ENCODE measurements around the gene RAB39A. TPM values are rescaled to one million over a fixed set of nuclear protein-coding genes. Genes with fewer than 3 reads are reported as not detected.

The RAB39A gene
- total and polyA plus RNA-seq, 4 donors = 4.2 to 27.2 (median 7.6) TPM

GRCh38 chr11:107956543-107956942 lies 28.3 kb downstream of the RAB39A start:
- Histone ChIP-seq H3K27me3 (ENCODE audit: control insufficient read depth, insufficient read depth, low read length) (no peaks in the 10 kb centered on the region), H3K36me3 (ENCODE audit: control insufficient read depth, insufficient read depth, low read length) (no peaks in the 10 kb centered on the region), H3K27ac (ENCODE audit: low read depth, low read length) (no peak overlapping the region), H3K9me3 (ENCODE audit: control insufficient read depth, insufficient read depth, low read length) (no peaks in the 10 kb centered on the region), H3K4me1 (ENCODE audit: control insufficient read depth, insufficient read depth, low read length) (no peaks in the 10 kb centered on the region), H3K4me3 (ENCODE audit: low read depth, low read length) (no peak overlapping the region)
- peak in 1 of 6 donors; percentile 37 for DNase-seq (ENCODE audit: low read depth in 4 of 6, low spot score in 6 of 6)
- 33% methylated on average over 1 of the region's 1 CpG for WGBS (ENCODE audit: insufficient coverage)

DNA sequence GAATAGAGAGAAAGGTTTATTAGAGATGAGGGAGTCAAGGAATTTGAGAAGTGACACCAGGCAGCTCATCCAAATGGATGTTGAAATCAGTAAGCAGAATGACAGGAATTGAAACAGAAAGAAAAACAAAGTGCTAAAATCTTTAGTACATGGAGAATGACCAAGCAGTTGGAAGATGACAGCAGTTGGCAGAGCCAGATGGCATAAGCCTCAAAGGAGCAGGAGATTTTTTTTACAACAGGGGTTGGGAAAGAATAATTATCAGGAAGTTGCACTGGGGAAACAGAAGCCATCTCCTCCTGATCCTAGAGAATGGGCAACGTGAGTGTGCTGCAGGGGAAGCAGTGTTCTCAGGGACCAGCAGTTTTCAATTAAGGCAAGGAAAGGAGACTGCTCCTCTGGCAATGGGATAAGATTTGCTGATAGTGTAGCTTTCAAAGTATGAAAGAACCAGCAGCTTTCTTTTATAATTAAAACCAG lies 28.9 kb downstream of the RAB39A start:
- H3K4me1 ChIP-seq (ENCODE audit: control insufficient read depth, insufficient read depth, low read length) = no peaks in the 10 kb centered on the region
- H3K4me3 ChIP-seq (ENCODE audit: low read depth, low read length) = no peak overlapping the region
- no peaks in the 10 kb centered on the region for H3K9me3 ChIP-seq (ENCODE audit: control insufficient read depth, insufficient read depth, low read length)
- no CpG with 5 or more reads among the region's 1 CpG for WGBS (ENCODE audit: insufficient coverage)
- H3K36me3 ChIP-seq (ENCODE audit: control insufficient read depth, insufficient read depth, low read length) = no peaks in the 10 kb centered on the region
- H3K27me3 ChIP-seq (ENCODE audit: control insufficient read depth, insufficient read depth, low read length) = no peaks in the 10 kb centered on the region
- H3K27ac ChIP-seq (ENCODE audit: low read depth, low read length) = no peak overlapping the region
- peak in 2 of 6 donors; percentile 63 to 88 for DNase-seq (ENCODE audit: low read depth in 4 of 6, low spot score in 6 of 6)

DNA sequence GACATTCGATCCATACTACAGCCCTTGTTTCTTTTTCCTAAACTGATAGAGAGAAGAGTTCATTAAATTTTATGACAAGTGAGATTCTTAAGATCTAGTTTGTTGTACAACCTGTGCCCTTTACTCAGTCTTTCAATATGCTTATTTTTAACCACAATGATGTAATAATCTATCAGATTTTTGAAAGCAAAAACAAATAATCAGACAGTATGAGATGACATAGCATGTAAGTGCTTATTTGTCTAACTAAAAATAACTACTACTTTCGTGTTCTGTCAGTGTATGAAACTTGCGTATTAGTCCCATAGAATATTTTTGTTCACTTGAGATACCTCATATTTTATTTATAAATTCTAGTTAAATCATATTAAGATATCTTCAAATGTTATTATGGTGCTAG lies 33.2 kb downstream of the RAB39A start:
- Histone ChIP-seq H3K27me3 (ENCODE audit: control insufficient read depth, insufficient read depth, low read length) (no peaks in the 10 kb centered on the region), H3K4me3 (ENCODE audit: low read depth, low read length) (no peak overlapping the region)
- no CpG with 5 or more reads among the region's 3 CpGs for WGBS (ENCODE audit: insufficient coverage)

GRCh38 chr11:107962181-107962580 lies 33.9 kb downstream of the RAB39A start:
- no peak overlapping the region for H3K4me3 ChIP-seq (ENCODE audit: low read depth, low read length)
- no peak for DNase-seq (ENCODE audit: low read depth in 4 of 6, low spot score in 6 of 6)
- 100% methylated on average over 1 of the region's 1 CpG for WGBS (ENCODE audit: insufficient coverage)
- H3K27me3 ChIP-seq (ENCODE audit: control insufficient read depth, insufficient read depth, low read length) = no peaks in the 10 kb centered on the region
- no peaks in the 10 kb centered on the region for H3K9me3 ChIP-seq (ENCODE audit: control insufficient read depth, insufficient read depth, low read length)
- no peaks in the 10 kb centered on the region for H3K36me3 ChIP-seq (ENCODE audit: control insufficient read depth, insufficient read depth, low read length)
- no peaks in the 10 kb centered on the region for H3K4me1 ChIP-seq (ENCODE audit: control insufficient read depth, insufficient read depth, low read length)
- H3K27ac ChIP-seq (ENCODE audit: low read depth, low read length) = no peak overlapping the region

More for the DNA sequence above, 33.2 kb downstream of the RAB39A start:
- DNase-seq (ENCODE audit: low read depth in 4 of 6, low spot score in 6 of 6) = no peak
- no peaks in the 10 kb centered on the region for H3K36me3 ChIP-seq (ENCODE audit: control insufficient read depth, insufficient read depth, low read length)
- H3K27ac ChIP-seq (ENCODE audit: low read depth, low read length) = no peak overlapping the region
- H3K4me1 ChIP-seq (ENCODE audit: control insufficient read depth, insufficient read depth, low read length) = no peaks in the 10 kb centered on the region
- no peaks in the 10 kb centered on the region for H3K9me3 ChIP-seq (ENCODE audit: control insufficient read depth, insufficient read depth, low read length)

- 100% methylated on average over 4 of the region's 8 CpGs for WGBS (ENCODE audit: insufficient coverage)
- H3K9me3 ChIP-seq (ENCODE audit: control insufficient read depth, insufficient read depth, low read length) = no peaks in the 10 kb centered on the region
- no peaks in the 10 kb centered on the region for H3K4me1 ChIP-seq (ENCODE audit: control insufficient read depth, insufficient read depth, low read length)
- no peak for DNase-seq (ENCODE audit: low read depth in 4 of 6, low spot score in 6 of 6)
- H3K4me3 ChIP-seq (ENCODE audit: low read depth, low read length) = no peak overlapping the region
- H3K27ac ChIP-seq (ENCODE audit: low read depth, low read length) = no peak overlapping the region
- H3K27me3 ChIP-seq (ENCODE audit: control insufficient read depth, insufficient read depth, low read length) = no peaks in the 10 kb centered on the region
- H3K36me3 ChIP-seq (ENCODE audit: control insufficient read depth, insufficient read depth, low read length) = no peaks in the 10 kb centered on the region
These were observed 34.8 kb downstream of the RAB39A start for GRCh38 chr11:107963091-107963490.

GRCh38 chr11:107969219-107969618 lies 41.0 kb downstream of the RAB39A start:
- Histone ChIP-seq H3K4me3 (ENCODE audit: low read depth, low read length) (no peak overlapping the region), H3K36me3 (ENCODE audit: control insufficient read depth, insufficient read depth, low read length) (no peaks in the 10 kb centered on the region), H3K9me3 (ENCODE audit: control insufficient read depth, insufficient read depth, low read length) (no peaks in the 10 kb centered on the region), H3K27ac (ENCODE audit: low read depth, low read length) (no peak overlapping the region), H3K4me1 (ENCODE audit: control insufficient read depth, insufficient read depth, low read length) (no peaks in the 10 kb centered on the region), H3K27me3 (ENCODE audit: control insufficient read depth, insufficient read depth, low read length) (no peaks in the 10 kb centered on the region)
- no peak for DNase-seq (ENCODE audit: low read depth in 4 of 6, low spot score in 6 of 6)

DNA sequence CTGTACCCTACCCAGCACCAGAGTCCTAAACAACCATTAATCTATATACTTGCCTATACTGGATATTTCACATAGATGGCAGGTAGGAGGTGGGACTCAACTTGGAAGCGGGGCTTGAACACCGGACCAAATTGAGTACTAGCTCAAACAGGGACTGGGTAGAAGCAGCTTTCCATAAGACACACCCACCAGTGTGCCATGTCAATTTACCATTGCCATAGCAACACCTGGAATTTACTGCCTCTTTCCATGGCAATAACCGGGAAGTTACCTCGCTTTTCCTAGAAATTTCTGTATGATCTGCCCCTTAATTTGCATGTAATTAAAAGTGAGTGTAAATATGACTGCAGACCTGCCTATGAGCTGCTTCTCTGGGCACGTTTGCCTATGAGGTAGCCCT lies 41.8 kb downstream of the RAB39A start:
- Histone ChIP-seq H3K4me1 (ENCODE audit: control insufficient read depth, insufficient read depth, low read length) (no peaks in the 10 kb centered on the region), H3K27me3 (ENCODE audit: control insufficient read depth, insufficient read depth, low read length) (no peaks in the 10 kb centered on the region), H3K4me3 (ENCODE audit: low read depth, low read length) (no peak overlapping the region), H3K9me3 (ENCODE audit: control insufficient read depth, insufficient read depth, low read length) (no peaks in the 10 kb centered on the region), H3K27ac (ENCODE audit: low read depth, low read length) (no peak overlapping the region), H3K36me3 (ENCODE audit: control insufficient read depth, insufficient read depth, low read length) (no peaks in the 10 kb centered on the region)
- 75% methylated on average over 4 of the region's 5 CpGs for WGBS (ENCODE audit: insufficient coverage)
- no peak for DNase-seq (ENCODE audit: low read depth in 4 of 6, low spot score in 6 of 6)

- Histone ChIP-seq H3K4me3 (ENCODE audit: low read depth, low read length) (no peak overlapping the region), H3K27me3 (ENCODE audit: control insufficient read depth, insufficient read depth, low read length) (no peaks in the 10 kb centered on the region), H3K9me3 (ENCODE audit: control insufficient read depth, insufficient read depth, low read length) (no peaks in the 10 kb centered on the region), H3K27ac (ENCODE audit: low read depth, low read length) (no peak overlapping the region), H3K4me1 (ENCODE audit: control insufficient read depth, insufficient read depth, low read length) (no peaks in the 10 kb centered on the region), H3K36me3 (ENCODE audit: control insufficient read depth, insufficient read depth, low read length) (no peaks in the 10 kb centered on the region)
- DNase-seq (ENCODE audit: low read depth in 4 of 6, low spot score in 6 of 6) = no peak
- no CpG with 5 or more reads among the region's 1 CpG for WGBS (ENCODE audit: insufficient coverage)
These were observed 45.4 kb downstream of the RAB39A start for GRCh38 chr11:107973641-107974040.

DNA sequence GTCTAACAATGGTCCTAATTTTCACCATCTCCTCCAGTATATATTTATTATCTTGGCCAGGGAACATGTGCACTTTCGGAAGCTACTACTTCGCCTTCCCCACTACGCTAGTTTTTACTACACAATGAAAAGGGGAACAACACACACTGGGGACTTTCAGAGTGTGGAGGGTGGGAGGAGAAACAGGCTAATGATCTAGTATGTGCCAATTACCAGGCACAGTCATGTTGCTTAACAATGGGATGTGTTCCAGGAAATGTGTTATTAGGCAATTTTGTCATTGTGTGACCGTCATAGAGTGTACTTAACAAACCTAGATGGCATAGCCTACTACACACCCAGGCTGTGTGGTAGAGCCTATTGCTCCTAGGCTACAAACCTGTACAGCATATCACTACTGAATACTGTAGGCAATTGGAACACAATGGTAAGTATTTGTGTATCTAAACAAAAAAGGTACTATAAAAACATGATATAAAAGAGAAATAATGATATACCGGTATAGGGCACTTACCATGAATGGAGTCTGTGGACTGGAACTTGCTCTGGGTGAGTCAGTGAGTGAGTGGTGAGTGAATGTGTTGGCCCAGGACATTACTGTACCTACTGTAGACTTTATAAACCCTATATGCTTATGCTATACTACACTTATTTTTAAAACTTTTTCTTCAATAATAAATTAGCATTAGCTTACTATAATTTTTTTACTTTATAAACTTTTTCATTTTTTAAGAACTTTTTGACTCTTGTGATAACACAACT lies 60.3 kb downstream of the RAB39A start:
- H3K9me3 ChIP-seq (ENCODE audit: control insufficient read depth, insufficient read depth, low read length) = no peaks in the 10 kb centered on the region
- H3K4me1 ChIP-seq (ENCODE audit: control insufficient read depth, insufficient read depth, low read length) = no peaks in the 10 kb centered on the region
- WGBS (ENCODE audit: insufficient coverage) = no CpG with 5 or more reads among the region's 5 CpGs

DNA sequence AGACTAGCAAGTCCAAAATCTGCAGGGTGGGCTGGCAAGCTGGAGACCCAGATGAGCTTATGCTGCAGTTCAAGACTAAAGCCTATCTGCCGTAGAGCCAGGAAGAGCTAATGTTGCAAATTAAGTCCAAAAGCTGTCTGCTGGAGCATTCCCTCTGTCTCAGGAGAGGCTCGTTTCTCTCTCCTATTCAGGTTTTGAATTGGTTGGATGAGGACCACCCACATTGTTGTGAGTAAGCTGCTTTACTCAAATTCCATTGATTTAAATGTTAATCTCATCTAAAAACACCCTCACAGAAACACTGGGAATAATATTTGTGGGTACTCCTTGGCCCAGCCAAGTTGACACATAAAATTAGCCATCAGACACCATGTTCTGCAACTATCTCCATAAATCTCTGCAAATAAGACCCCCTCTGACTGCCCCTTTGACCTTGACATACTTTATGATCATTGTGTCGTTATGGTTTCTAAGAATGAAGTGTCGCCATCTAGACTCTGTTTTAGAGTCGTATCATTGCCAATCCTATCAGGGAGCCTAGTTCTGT lies 63.7 kb downstream of the RAB39A start:
- Histone ChIP-seq H3K27me3 (ENCODE audit: control insufficient read depth, insufficient read depth, low read length) (no peaks in the 10 kb centered on the region), H3K9me3 (ENCODE audit: control insufficient read depth, insufficient read depth, low read length) (no peaks in the 10 kb centered on the region), H3K36me3 (ENCODE audit: control insufficient read depth, insufficient read depth, low read length) (no peaks in the 10 kb centered on the region), H3K4me1 (ENCODE audit: control insufficient read depth, insufficient read depth, low read length) (no peaks in the 10 kb centered on the region), H3K4me3 (ENCODE audit: low read depth, low read length) (no peak overlapping the region), H3K27ac (ENCODE audit: low read depth, low read length) (no peak overlapping the region)
- 63% methylated on average over 3 of the region's 5 CpGs for WGBS (ENCODE audit: insufficient coverage)
- DNase-seq (ENCODE audit: low read depth in 4 of 6, low spot score in 6 of 6) = no peak

More for the DNA sequence above, 60.3 kb downstream of the RAB39A start:
- Histone ChIP-seq H3K27me3 (ENCODE audit: control insufficient read depth, insufficient read depth, low read length) (no peaks in the 10 kb centered on the region), H3K27ac (ENCODE audit: low read depth, low read length) (no peak overlapping the region), H3K36me3 (ENCODE audit: control insufficient read depth, insufficient read depth, low read length) (no peaks in the 10 kb centered on the region), H3K4me3 (ENCODE audit: low read depth, low read length) (no peak overlapping the region)
- no peak for DNase-seq (ENCODE audit: low read depth in 4 of 6, low spot score in 6 of 6)

Measured in spinal cord (tissue), 10 donors.